ENCODE data around the gene DLG4. TPM values are rescaled to one million over a fixed set of nuclear protein-coding genes. Genes with fewer than 3 reads are reported as not detected.
"Not testable (repeated sequence)": the region's sequence is repeated elsewhere in the genome, so short reads cannot be mapped to it uniquely, and the experiment has no call there.

DLG4 gene
- total RNA-seq, 1 donor from 2014 or later = 45.6 TPM

DNA sequence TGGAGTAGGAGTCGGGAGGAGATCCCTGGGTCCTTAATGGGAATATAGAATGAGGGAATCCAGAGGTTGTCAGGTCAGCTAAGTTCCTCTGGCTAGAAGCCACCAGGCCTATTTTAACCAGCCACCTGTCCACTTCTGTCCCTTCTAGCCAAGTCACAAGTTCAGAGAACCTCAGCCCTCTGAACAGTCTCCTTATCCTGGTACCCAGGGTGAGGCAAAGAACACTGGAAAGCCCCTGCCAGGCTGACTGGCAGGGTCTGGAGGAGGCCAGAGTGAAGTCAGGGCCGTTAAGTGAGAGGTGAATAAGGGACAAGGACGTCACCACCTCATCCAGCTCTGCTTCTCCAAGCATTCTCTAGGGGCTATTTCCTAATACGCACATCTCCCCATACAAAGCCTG lies 29.2 kb upstream of the DLG4 start:
- Mint-ChIP-seq H3K4me3 (ENCODE audit: unreplicated experiment) (peak overlapping the region; percentile 74), H3K4me1 (ENCODE audit: low read depth, unreplicated experiment) (peaks cover 22% of the 10 kb centered on the region), H3K27ac (ENCODE audit: unreplicated experiment) (no peak overlapping the region), H3K9me3 (ENCODE audit: unreplicated experiment) (no peaks in the 10 kb centered on the region), H3K27me3 (ENCODE audit: low read depth, unreplicated experiment) (no peaks in the 10 kb centered on the region), H3K36me3 (ENCODE audit: low read depth, unreplicated experiment) (peaks cover 7% of the 10 kb centered on the region)
- H3K4me3 ChIP-seq (ENCODE audit: insufficient read depth, low read depth, low read length) = no peak overlapping the region
- peak overlapping the region; percentile 27 for H3K4me2 ChIP-seq (ENCODE audit: low read length)
- FAIRE-seq (no peak), DNase-seq (ENCODE audit: low read depth) (no peak)
- no peak overlapping the region for H3K27ac ChIP-seq (ENCODE audit: low read depth, low read length)
- H3K4me1 ChIP-seq (ENCODE audit: insufficient read depth, low read length) = peaks cover 15% of the 10 kb centered on the region
- H3K9ac ChIP-seq (ENCODE audit: low read length) = no peak overlapping the region
- H2AFZ ChIP-seq (ENCODE audit: low read depth, low read length) = no peak overlapping the region
- H3K27me3 ChIP-seq (ENCODE audit: insufficient read depth, low read length) = no peaks in the 10 kb centered on the region
- no peaks in the 10 kb centered on the region for H3K9me3 ChIP-seq (ENCODE audit: insufficient read depth, low read depth, low read length)
- H3K36me3 ChIP-seq (ENCODE audit: insufficient read depth, low read length) = peaks cover 16% of the 10 kb centered on the region
- peaks cover 32% of the 10 kb centered on the region for H4K20me1 ChIP-seq (ENCODE audit: insufficient read depth, low read length)
- peaks cover 72% of the 10 kb centered on the region for H3K79me2 ChIP-seq (ENCODE audit: insufficient read depth, low read length)
- TF ChIP-seq EZH2 (IDR thresholded peaks at IDR 0.05; ENCODE audit: insufficient read depth, low read length) = no peak

DNA sequence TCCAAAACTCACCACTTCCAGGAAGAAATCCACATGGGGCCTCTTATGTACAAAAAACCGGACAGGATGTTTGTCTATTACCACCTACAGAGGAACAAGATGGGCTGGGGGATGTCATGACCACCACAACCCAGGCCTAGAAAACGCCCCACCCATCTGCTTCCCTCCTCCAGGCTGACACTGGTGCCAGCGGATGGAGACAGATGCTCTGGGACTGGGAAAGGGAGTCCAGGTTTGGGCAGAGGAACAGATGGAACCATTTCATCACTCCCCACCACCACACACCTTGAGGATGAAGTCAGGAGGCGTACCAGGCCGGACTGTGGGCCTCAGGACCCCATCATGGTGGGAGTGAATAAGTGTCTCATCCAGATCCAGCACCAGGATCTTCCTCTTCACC lies 27.1 kb upstream of the DLG4 start:
- Histone ChIP-seq H3K4me1 (ENCODE audit: insufficient read depth, low read length) (peaks cover 10% of the 10 kb centered on the region), H3K79me2 (ENCODE audit: insufficient read depth, low read length) (peaks cover 67% of the 10 kb centered on the region), H2AFZ (ENCODE audit: low read depth, low read length) (no peak overlapping the region), H3K27ac (ENCODE audit: low read depth, low read length) (no peak overlapping the region), H3K4me3 (ENCODE audit: insufficient read depth, low read depth, low read length) (no peak overlapping the region), H3K4me2 (ENCODE audit: low read length) (no peak overlapping the region), H3K9me3 (ENCODE audit: insufficient read depth, low read depth, low read length) (no peaks in the 10 kb centered on the region), H3K27me3 (ENCODE audit: insufficient read depth, low read length) (no peaks in the 10 kb centered on the region), H3K36me3 (ENCODE audit: insufficient read depth, low read length) (peaks cover 16% of the 10 kb centered on the region), H3K9ac (ENCODE audit: low read length) (peak overlapping the region; percentile 12), H4K20me1 (ENCODE audit: insufficient read depth, low read length) (peaks cover 32% of the 10 kb centered on the region)
- Mint-ChIP-seq H3K4me3 (ENCODE audit: unreplicated experiment) (peak overlapping the region; percentile 45), H3K27ac (ENCODE audit: unreplicated experiment) (no peak overlapping the region), H3K4me1 (ENCODE audit: low read depth, unreplicated experiment) (peaks cover 18% of the 10 kb centered on the region), H3K9me3 (ENCODE audit: unreplicated experiment) (no peaks in the 10 kb centered on the region), H3K27me3 (ENCODE audit: low read depth, unreplicated experiment) (no peaks in the 10 kb centered on the region), H3K36me3 (ENCODE audit: low read depth, unreplicated experiment) (peaks cover 7% of the 10 kb centered on the region)
- FAIRE-seq = no peak
- TF ChIP-seq, protein P1, sequence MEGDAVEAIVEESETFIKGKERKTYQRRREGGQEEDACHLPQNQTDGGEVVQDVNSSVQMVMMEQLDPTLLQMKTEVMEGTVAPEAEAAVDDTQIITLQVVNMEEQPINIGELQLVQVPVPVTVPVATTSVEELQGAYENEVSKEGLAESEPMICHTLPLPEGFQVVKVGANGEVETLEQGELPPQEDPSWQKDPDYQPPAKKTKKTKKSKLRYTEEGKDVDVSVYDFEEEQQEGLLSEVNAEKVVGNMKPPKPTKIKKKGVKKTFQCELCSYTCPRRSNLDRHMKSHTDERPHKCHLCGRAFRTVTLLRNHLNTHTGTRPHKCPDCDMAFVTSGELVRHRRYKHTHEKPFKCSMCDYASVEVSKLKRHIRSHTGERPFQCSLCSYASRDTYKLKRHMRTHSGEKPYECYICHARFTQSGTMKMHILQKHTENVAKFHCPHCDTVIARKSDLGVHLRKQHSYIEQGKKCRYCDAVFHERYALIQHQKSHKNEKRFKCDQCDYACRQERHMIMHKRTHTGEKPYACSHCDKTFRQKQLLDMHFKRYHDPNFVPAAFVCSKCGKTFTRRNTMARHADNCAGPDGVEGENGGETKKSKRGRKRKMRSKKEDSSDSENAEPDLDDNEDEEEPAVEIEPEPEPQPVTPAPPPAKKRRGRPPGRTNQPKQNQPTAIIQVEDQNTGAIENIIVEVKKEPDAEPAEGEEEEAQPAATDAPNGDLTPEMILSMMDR (IDR thresholded peaks at IDR 0.05; ENCODE audit: insufficient read depth, low read depth, low read length) = no peak
- TF ChIP-seq EZH2 (IDR thresholded peaks at IDR 0.05; ENCODE audit: insufficient read depth, low read length) = no peak
- no peak for DNase-seq (ENCODE audit: low read depth)

DNA sequence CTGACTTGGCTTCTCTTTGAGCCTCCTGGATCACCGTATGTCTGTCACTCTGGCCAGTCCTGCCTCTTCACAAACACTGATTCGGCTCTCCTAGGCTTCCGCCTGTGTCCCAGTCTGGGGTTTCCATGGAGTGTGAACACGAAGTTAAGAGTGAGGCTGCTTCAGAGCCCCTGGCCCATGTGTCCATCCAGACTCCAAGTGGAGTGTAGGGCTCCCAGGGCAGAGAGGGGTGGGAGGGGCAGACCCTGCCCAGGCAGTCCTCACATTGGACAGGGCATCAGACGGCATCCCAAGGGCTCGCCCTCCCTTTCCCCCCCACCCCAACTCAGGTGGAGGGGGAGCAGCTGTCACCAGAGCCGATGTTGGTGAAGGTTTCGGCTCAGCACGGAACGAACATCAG lies 24.2 kb upstream of the DLG4 start:
- peak overlapping the region; percentile 94 for H3K4me3 Mint-ChIP-seq (ENCODE audit: unreplicated experiment)
- H3K9me3 ChIP-seq (ENCODE audit: insufficient read depth, low read depth, low read length); H3K9ac ChIP-seq (ENCODE audit: low read length); H3K4me2 ChIP-seq (ENCODE audit: low read length); FAIRE-seq; DNase-seq (ENCODE audit: low read depth); H3K27ac ChIP-seq (ENCODE audit: low read depth, low read length); H3K36me3 Mint-ChIP-seq (ENCODE audit: low read depth, unreplicated experiment); H3K4me3 ChIP-seq (ENCODE audit: insufficient read depth, low read depth, low read length); H3K9me3 Mint-ChIP-seq (ENCODE audit: unreplicated experiment); H3K27me3 Mint-ChIP-seq (ENCODE audit: low read depth, unreplicated experiment); H3K27me3 ChIP-seq (ENCODE audit: insufficient read depth, low read length); H3K27ac Mint-ChIP-seq (ENCODE audit: unreplicated experiment); H2AFZ ChIP-seq (ENCODE audit: low read depth, low read length): not testable (repeated sequence)
- Histone ChIP-seq H3K79me2 (ENCODE audit: insufficient read depth, low read length) (peaks cover 67% of the 10 kb centered on the region), H3K4me1 (ENCODE audit: insufficient read depth, low read length) (peaks cover 18% of the 10 kb centered on the region), H3K36me3 (ENCODE audit: insufficient read depth, low read length) (peaks cover 26% of the 10 kb centered on the region), H4K20me1 (ENCODE audit: insufficient read depth, low read length) (peaks cover 20% of the 10 kb centered on the region)
- H3K4me1 Mint-ChIP-seq (ENCODE audit: low read depth, unreplicated experiment) = peaks cover 17% of the 10 kb centered on the region

DNA sequence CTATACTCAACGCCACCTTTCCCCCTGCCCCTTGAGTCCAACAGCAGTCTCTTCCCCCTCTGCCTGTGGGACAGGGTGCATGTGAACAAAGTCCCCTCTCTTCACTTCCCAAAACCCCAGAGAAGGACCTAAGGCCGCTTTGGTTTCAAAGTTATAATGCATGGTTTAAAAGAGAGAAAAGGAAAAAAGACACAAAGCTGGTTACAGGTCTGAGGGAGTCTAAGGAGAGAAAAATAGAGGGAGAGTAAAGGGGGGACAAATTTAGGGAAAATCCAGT lies 23.8 kb upstream of the DLG4 start:
- Mint-ChIP-seq H3K4me3 (ENCODE audit: unreplicated experiment) (peak overlapping the region; percentile 94), H3K36me3 (ENCODE audit: low read depth, unreplicated experiment) (peaks cover 7% of the 10 kb centered on the region), H3K27ac (ENCODE audit: unreplicated experiment) (peak overlapping the region; percentile 77), H3K9me3 (ENCODE audit: unreplicated experiment) (no peaks in the 10 kb centered on the region), H3K27me3 (ENCODE audit: low read depth, unreplicated experiment) (no peaks in the 10 kb centered on the region), H3K4me1 (ENCODE audit: low read depth, unreplicated experiment) (peaks cover 12% of the 10 kb centered on the region)
- peak overlapping the region; percentile 14 for H2AFZ ChIP-seq (ENCODE audit: low read depth, low read length)
- DNase-seq (ENCODE audit: low read depth) (no peak), FAIRE-seq (no peak)
- TF ChIP-seq, protein P1 (IDR thresholded peaks at IDR 0.05; ENCODE audit: insufficient read depth, low read depth, low read length) = no peak
- TF ChIP-seq EZH2 (IDR thresholded peaks at IDR 0.05; ENCODE audit: insufficient read depth, low read length) = no peak
- H3K27me3 ChIP-seq (ENCODE audit: insufficient read depth, low read length) = no peaks in the 10 kb centered on the region
- H3K4me1 ChIP-seq (ENCODE audit: insufficient read depth, low read length) = peaks cover 18% of the 10 kb centered on the region
- H3K9me3 ChIP-seq (ENCODE audit: insufficient read depth, low read depth, low read length) = no peaks in the 10 kb centered on the region
- H3K27ac ChIP-seq (ENCODE audit: low read depth, low read length) = peak overlapping the region; percentile 98
- peak overlapping the region; percentile 99 for H3K4me2 ChIP-seq (ENCODE audit: low read length)
- peaks cover 26% of the 10 kb centered on the region for H3K36me3 ChIP-seq (ENCODE audit: insufficient read depth, low read length)
- peaks cover 67% of the 10 kb centered on the region for H3K79me2 ChIP-seq (ENCODE audit: insufficient read depth, low read length)
- H3K9ac ChIP-seq (ENCODE audit: low read length) = peak overlapping the region; percentile 99
- peaks cover 16% of the 10 kb centered on the region for H4K20me1 ChIP-seq (ENCODE audit: insufficient read depth, low read length)
- peak overlapping the region; percentile 92 for H3K4me3 ChIP-seq (ENCODE audit: insufficient read depth, low read depth, low read length)
